AG10803 (cell line): ENCODE measurements around the gene NSG1.
"Not testable (repeated sequence)": the region's sequence is repeated elsewhere in the genome, so short reads cannot be mapped to it uniquely, and the experiment has no call there.

Experiments
- DNase-seq: peaks from one replicate; pipeline ENCODE4 v3.0.0; 2010; ENCODE audit warnings: low read depth
- H3K4me3 ChIP-seq: 2 replicates; pipeline ENCODE4 v1.5.1; 2011; ENCODE audit warnings: mild to moderate bottlenecking, low read length, control low read depth
- TF ChIP-seq, protein P1 (sequence below): conservative IDR thresholded peaks from 2 replicates; pipeline ENCODE4 v1.5.1; 2011; ENCODE audit warnings: mild to moderate bottlenecking, low read length, control low read depth, inconsistent platforms

NSG1 gene

GRCh38 chr4:4347585-4347984 lies 39.3 kb upstream of the NSG1 start:
- H3K4me3 ChIP-seq: no peak overlapping the region
- no peak for DNase-seq
- TF ChIP-seq, protein P1, sequence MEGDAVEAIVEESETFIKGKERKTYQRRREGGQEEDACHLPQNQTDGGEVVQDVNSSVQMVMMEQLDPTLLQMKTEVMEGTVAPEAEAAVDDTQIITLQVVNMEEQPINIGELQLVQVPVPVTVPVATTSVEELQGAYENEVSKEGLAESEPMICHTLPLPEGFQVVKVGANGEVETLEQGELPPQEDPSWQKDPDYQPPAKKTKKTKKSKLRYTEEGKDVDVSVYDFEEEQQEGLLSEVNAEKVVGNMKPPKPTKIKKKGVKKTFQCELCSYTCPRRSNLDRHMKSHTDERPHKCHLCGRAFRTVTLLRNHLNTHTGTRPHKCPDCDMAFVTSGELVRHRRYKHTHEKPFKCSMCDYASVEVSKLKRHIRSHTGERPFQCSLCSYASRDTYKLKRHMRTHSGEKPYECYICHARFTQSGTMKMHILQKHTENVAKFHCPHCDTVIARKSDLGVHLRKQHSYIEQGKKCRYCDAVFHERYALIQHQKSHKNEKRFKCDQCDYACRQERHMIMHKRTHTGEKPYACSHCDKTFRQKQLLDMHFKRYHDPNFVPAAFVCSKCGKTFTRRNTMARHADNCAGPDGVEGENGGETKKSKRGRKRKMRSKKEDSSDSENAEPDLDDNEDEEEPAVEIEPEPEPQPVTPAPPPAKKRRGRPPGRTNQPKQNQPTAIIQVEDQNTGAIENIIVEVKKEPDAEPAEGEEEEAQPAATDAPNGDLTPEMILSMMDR: no peak

DNA sequence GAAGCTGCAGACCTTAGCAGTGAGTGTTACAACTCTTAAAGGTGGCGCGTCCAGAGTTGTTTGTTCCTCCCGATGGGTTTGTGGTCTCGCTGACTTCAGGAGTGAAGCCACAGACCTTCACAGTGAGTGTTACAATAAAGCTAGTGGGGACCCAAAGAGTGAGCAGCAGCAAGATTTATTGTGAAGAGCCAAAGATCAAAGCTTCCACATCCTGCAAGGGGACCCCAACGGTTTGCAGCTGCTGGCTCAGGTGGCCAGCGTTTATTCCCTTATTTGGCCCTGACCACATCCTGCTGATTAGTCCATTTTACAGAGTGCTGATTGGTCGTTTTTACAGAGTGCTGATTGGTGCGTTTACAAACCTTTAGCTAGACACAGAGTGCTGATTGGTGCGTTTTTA lies 38.3 kb upstream of the NSG1 start:
- DNase-seq, H3K4me3 ChIP-seq: not testable (repeated sequence)

- H3K4me3 ChIP-seq: no peak overlapping the region
- TF ChIP-seq, protein P1: no peak
Measured at GRCh38 chr4:4349867-4350266, 37.0 kb upstream of the NSG1 start.

GRCh38 chr4:4350909-4351308 lies 36.0 kb upstream of the NSG1 start:
- TF ChIP-seq, protein P1: no peak
- no peak overlapping the region for H3K4me3 ChIP-seq
- no peak for DNase-seq

More at GRCh38 chr4:4349867-4350266, 37.0 kb upstream of the NSG1 start:
- no peak for DNase-seq

DNA sequence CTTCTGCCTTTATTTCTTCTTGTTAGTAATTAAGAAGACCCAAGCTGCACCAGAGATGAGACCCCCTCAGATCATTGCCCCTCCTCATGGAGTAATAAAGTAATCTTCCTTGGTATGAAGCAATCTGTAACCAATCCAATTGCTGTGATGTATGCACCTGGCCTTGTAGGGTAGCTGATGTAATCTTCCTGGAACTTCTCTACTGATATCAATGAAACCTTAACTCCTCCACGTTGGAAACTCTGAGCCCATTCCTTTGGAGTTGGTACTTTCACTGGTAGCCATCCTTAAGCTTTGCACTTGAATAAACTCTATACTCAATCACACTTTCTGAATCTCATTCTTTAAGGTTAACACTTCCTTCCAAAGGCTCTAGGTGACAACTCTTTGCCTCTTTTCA lies 31.6 kb upstream of the NSG1 start:
- TF ChIP-seq, protein P1: no peak
- DNase-seq: no peak
- H3K4me3 ChIP-seq: no peak overlapping the region

GRCh38 chr4:4356106-4357041 lies 30.5 kb upstream of the NSG1 start:
- TF ChIP-seq, protein P1: no peak
- no peak for DNase-seq

GRCh38 chr4:4358093-4358854 lies 28.6 kb upstream of the NSG1 start:
- no peak for DNase-seq
- no peak overlapping the region for H3K4me3 ChIP-seq
- TF ChIP-seq, protein P1: no peak

More at GRCh38 chr4:4356106-4357041, 30.5 kb upstream of the NSG1 start:
- no peak overlapping the region for H3K4me3 ChIP-seq
